Ovary (tissue), 9 donors: ENCODE data around the gene RAG1. TPM values are rescaled to one million over a fixed set of nuclear protein-coding genes. Genes with fewer than 3 reads are reported as not detected.

ENCODE experiments used
- DNase-seq, 5 donors: peaks; one replicate each; pipeline ENCODE4 v3.0.0-alpha.2; 2019 to 2020
- H3K27ac ChIP-seq, 2 donors: fragments of 200-600 bp; one replicate each; pipeline versions ENCODE4 v1.5.1 to v1.8.0; 2019 to 2022
- H3K27me3 ChIP-seq: fragments of 200-600 bp; one replicate; pipeline ENCODE4 v1.8.0; 2022
- H3K36me3 ChIP-seq: fragments of 200-600 bp; sonication (generic); one replicate; pipeline ENCODE4 v1.5.1; 2019
- H3K4me1 ChIP-seq: one replicate; pipeline ENCODE4 v1.8.1; 2013; ENCODE audit warnings: mild to moderate bottlenecking, moderate library complexity; ENCODE audit not compliant: insufficient read depth
- H3K4me3 ChIP-seq: fragments of 200-600 bp; sonication (generic); one replicate; pipeline ENCODE4 v1.5.1; 2017
- H3K9me3 ChIP-seq, 2 donors: fragments of 200-600 bp in 1 of 2; sonication (generic) in 1 of 2; one replicate each; pipeline versions ENCODE4 v1.5.1 to v1.8.1; 2013 to 2019; ENCODE audit warnings: mild to moderate bottlenecking in 1 of 2, moderate library complexity in 1 of 2
- EP300 ChIP-seq: sonication (generic); formaldehyde crosslinking; IDR thresholded peaks from one replicate; pipeline ENCODE4 v1.6.1; 2017; ENCODE audit warnings: antibody characterized with exemption
- POLR2A ChIP-seq: fragments of 450-650 bp; IDR thresholded peaks from one replicate; pipeline ENCODE4 v1.6.1; 2017; ENCODE audit warnings: antibody characterized with exemption, mild to moderate bottlenecking, moderate library complexity
- WGBS, 3 donors: extraction: QIAGEN DNeasy Blood & Tissue Kit in 1 of 3; methylation state at CpG; one replicate each; pipeline versions ENCODE4 v1.1.5 to v1.1.7; 2013 to 2017; 5-methylcytosine and 5-hydroxymethylcytosine counted together
- intact Hi-C, 4 donors: fragments of 100-400 bp; cut with DNase I; formaldehyde crosslinking; loops; one replicate each; pipeline versions ENCODE4 v1.11.0 to v1.15.1; 2022 to 2023
- polyA plus RNA-seq, 2 donors: library from polyadenylated mRNA; stranded (reverse); fragments of 200-250 nt in 1 of 2; fragments of 350-450 nt in 1 of 2; fragmentation: Illumina TruSeq in 1 of 2; extraction: RNeasy Lipid Tissue Mini Kit (QIAGEN cat#74804) in 1 of 2; gene quantifications; one replicate each; pipeline ENCODE4 v1.2.3, GENCODE V29; 2013 to 2014
- total RNA-seq, 7 donors: library from RNA; depleted of rRNA in 2 of 7; stranded (reverse); fragments of >200 nt in 2 of 7; fragmentation: NEBNext Ultra II Directional in 3 of 7; extraction: Animal tissue kit (Norgen Biotek cat#: 25700) in 3 of 7; gene quantifications; one replicate each; pipeline versions ENCODE4 v1.1.0 to v1.2.4, GENCODE V29; 2016 to 2023
- TF ChIP-seq, protein P1 (sequence below), 3 donors: fragments of 450-650 bp in 2 of 3; fragments of 200-600 bp in 1 of 3; IDR thresholded peaks; one replicate each; pipeline versions ENCODE4 v1.5.1 to v1.8.0; 2016 to 2022; ENCODE audit warnings: antibody characterized with exemption in 3 of 3, mild to moderate bottlenecking in 1 of 3
- donor health status: DM: no; HTN: no; CAD: no; lungs with moderate emphysema.
- donor health status: DM: no; HTN: no; CAD: no.
- donor health status: Bipolar disorder and iron deficiency.
- donor health status: DM: yes; HTN: yes; CAD: no.
- donor health status: DM: no; HTN: no; CAD: no.
- donor health status: DM: yes; HTN: yes; CAD: no.

The RAG1 gene
- total and polyA plus RNA-seq, 9 donors = 0.18 to 1.3 (median 0.40) TPM

DNA sequence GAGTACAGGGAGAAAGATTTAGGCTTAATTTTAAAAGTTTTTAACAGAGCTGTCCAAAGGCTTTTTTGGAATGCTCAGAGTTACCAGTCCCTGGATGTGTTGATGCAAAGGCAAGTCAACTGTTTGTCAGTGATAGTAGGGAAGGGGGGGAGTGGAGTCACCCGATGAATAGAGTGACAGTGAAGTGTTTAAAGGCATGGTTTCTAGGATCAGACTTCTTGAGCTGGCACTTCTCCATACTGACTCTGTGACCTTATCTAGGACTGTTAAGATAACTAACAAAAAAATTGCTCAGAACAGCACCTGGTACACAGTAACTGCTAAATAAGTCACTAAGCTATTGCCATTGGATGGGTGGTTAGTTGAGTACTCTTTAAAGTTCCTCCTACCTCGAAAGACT, 41.6 kb downstream of the RAG1 start:
- Histone ChIP-seq H3K9me3 (no peaks in the 10 kb centered on the region), H3K27ac (no peak overlapping the region), H3K4me1 (no peaks in the 10 kb centered on the region), H3K4me3 (no peak overlapping the region), H3K36me3 (no peaks in the 10 kb centered on the region), H3K27me3 (no peaks in the 10 kb centered on the region)
- intact Hi-C loops = no loop called here
- TF ChIP-seq, protein P1, sequence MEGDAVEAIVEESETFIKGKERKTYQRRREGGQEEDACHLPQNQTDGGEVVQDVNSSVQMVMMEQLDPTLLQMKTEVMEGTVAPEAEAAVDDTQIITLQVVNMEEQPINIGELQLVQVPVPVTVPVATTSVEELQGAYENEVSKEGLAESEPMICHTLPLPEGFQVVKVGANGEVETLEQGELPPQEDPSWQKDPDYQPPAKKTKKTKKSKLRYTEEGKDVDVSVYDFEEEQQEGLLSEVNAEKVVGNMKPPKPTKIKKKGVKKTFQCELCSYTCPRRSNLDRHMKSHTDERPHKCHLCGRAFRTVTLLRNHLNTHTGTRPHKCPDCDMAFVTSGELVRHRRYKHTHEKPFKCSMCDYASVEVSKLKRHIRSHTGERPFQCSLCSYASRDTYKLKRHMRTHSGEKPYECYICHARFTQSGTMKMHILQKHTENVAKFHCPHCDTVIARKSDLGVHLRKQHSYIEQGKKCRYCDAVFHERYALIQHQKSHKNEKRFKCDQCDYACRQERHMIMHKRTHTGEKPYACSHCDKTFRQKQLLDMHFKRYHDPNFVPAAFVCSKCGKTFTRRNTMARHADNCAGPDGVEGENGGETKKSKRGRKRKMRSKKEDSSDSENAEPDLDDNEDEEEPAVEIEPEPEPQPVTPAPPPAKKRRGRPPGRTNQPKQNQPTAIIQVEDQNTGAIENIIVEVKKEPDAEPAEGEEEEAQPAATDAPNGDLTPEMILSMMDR (IDR thresholded peaks at IDR 0.05) = no peak
- WGBS, 3 donors = 85 to 92% (median 92%) methylated on average over 2 of the region's 2 CpGs
- DNase-seq = no peak

DNA sequence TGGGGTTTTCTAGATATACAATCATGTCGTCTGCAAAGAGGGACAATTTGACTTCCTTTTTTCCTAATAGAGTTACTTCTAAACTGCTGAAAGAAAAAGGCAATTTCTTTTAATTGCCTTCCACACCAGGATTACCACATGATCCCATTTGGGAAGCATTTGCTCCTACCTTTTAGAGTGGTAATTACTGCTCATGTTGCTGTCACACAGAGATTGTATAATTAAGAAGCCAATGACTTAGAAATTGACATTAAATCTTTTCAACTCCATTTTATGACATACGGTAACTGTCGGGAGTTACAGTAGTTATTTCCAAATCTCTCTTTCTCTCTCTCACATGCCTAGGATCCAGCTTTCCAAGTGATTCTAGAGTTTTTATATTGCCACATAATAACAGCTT, 48.0 kb downstream of the RAG1 start:
- Histone ChIP-seq H3K9me3 (no peaks in the 10 kb centered on the region), H3K4me1 (peaks cover 4% of the 10 kb centered on the region), H3K27me3 (no peaks in the 10 kb centered on the region), H3K27ac (no peak overlapping the region), H3K36me3 (no peaks in the 10 kb centered on the region), H3K4me3 (no peak overlapping the region)
- TF ChIP-seq POLR2A = no peak
- no peak for TF ChIP-seq EP300
- TF ChIP-seq, protein P1 (IDR thresholded peaks at IDR 0.05) = no peak
- no peak for DNase-seq
- intact Hi-C loops = no loop called here
- 73 to 91% (median 88%) methylated on average over 3 of the region's 3 CpGs for WGBS, 3 donors

DNA sequence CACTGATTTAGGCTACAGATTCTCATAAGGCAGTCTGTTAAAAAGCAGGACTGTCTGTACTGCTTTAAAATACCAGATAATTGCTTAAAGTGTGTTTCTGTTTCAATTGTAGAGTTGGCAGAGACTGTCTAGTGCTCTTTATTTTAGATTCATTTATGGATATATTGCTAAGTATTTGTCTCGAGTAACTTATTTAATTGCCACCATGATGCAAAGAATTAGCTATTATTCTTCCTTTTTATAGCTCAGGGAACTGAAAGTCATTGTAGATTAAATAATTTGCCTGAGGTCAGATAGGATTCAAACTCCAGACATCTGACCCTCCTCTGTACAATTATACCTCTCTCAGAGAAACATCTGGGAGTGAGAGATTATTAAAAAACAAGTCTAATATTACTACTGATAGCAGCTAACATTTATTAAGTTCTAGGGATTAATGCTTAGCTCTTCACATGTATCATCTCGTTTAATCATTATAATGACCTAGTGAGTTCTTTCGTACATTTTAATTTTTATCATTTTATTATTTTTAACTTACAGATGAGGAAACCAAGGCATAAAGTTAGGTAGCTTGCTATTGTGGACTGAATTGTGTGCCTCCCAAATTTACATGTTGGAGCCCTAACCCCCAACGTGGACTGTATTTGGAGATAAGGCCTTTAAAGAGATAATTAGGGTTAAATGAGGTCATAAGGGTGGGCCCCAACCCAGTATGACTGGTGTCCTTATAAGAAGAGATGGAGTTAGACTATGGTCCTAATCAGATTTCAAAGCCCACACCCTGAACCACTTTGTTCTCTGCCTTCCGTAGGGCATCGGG, 49.9 kb downstream of the RAG1 start:
- Histone ChIP-seq H3K9me3 (no peaks in the 10 kb centered on the region), H3K36me3 (no peaks in the 10 kb centered on the region), H3K27me3 (no peaks in the 10 kb centered on the region), H3K27ac (no peak overlapping the region), H3K4me1 (peaks cover 4% of the 10 kb centered on the region), H3K4me3 (no peak overlapping the region)
- intact Hi-C loops = no loop called here
- WGBS, 3 donors = 87 to 90% (median 90%) methylated on average over 6 of the region's 6 CpGs
- no peak for DNase-seq
- no peak for TF ChIP-seq POLR2A
- TF ChIP-seq, protein P1 (IDR thresholded peaks at IDR 0.05) = no peak
- TF ChIP-seq EP300 = no peak

DNA sequence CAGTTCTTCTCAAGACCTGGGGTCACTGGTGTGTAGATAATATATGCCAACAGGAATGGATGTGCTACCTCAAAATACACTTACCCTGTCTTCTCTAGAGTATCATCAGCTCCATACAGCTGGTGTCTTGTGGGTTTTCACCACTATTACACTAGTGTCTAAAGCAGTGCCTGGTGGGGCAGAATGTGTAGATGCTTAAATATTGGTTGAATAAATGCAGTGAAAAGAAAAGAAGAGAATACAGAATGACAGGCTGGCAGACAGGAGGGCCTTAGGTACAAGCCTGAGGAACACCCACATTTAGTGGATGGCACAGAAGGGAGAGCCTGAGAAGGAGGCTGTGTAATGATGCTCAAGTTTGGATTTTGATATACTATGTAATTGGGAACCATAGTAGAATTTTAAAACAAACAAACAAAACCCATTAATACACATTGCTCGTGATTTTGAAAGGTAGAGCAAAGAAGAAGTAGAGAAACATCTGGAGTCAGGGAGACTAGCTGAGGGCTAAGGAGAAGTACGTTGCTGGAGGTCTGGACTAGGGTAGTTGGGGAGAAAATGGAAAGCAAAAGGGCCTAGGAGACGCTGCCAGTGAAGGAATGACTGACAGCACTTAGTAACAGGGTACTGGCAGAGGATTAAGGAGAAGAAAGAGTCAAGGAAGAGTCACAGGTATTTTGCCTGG, 50.7 kb downstream of the RAG1 start:
- H3K4me1 ChIP-seq = peaks cover 4% of the 10 kb centered on the region
- TF ChIP-seq, protein P1 (IDR thresholded peaks at IDR 0.05) = no peak
- no peak overlapping the region for H3K4me3 ChIP-seq
- WGBS, 3 donors = 61 to 81% (median 74%) methylated on average over 3 of the region's 3 CpGs
- no peak for DNase-seq
- no peaks in the 10 kb centered on the region for H3K36me3 ChIP-seq
- H3K27me3 ChIP-seq = no peaks in the 10 kb centered on the region
- no peak overlapping the region for H3K27ac ChIP-seq
- H3K9me3 ChIP-seq = no peaks in the 10 kb centered on the region
- intact Hi-C loops = no loop called here
